HL-60/S4 treated with phorbol 12-myristate 13-acetate at 8.2 ng/mL for 4 days and 3 days (cell line): ENCODE results near the gene EPB41L2.
"Not testable (repeated sequence)": the region's sequence is repeated elsewhere in the genome, so short reads cannot be mapped to it uniquely, and the experiment has no call there.

Experiments used
- in situ Hi-C: fragments of 300-500 bp; cut with MboI; formaldehyde crosslinking; loops from 2 replicates; pipeline ENCODE4 v1.15.0; 2022; ENCODE audit warnings: low sequenced_read_pairs

Gene EPB41L2

DNA sequence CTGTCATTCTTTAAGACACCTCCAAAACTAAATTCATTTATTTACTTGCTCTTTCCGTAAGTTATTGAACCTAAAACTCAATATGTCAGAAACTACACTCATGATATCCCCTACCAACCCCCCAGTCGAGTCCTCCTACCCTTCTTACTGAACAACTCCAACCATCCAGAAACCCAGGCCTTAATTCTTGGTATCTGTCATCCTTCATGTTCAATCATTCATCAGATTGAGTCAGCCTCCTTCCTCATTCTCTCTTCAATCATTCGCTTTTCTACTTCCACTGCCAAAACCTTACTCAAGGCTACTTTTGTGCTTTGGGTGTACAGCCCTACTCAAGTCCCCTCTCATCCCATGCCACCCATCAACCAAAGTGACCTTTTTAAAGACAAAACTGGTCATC is 140.1 kb downstream of the EPB41L2 start:
- in situ Hi-C loops = no loop called here

- in situ Hi-C loops = no loop called here
These were observed 142.1 kb downstream of the EPB41L2 start for GRCh38 chr6:130920969-130921368.

- in situ Hi-C loops = no loop called here
These were observed 144.9 kb downstream of the EPB41L2 start for GRCh38 chr6:130918171-130918570.

DNA sequence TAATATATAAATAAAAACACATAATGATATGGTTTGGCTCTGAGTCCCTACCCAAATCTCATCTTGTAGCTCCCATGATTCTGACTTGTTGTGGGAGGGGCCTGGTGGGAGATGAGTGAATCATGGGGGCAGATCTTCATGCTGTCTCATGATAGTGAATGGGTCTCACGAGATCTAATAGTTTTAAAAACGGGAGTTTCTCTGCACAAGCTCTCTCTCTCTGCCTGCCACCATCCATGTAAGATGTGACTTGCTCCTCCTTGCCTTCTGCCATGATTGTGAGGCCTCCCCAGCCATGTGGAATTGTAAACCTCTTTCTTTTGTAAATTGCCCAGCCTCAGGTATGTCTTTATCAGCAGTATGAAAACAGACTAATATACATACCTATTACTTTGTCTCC is 147.4 kb downstream of the EPB41L2 start:
- in situ Hi-C loops = not testable (repeated sequence)

DNA sequence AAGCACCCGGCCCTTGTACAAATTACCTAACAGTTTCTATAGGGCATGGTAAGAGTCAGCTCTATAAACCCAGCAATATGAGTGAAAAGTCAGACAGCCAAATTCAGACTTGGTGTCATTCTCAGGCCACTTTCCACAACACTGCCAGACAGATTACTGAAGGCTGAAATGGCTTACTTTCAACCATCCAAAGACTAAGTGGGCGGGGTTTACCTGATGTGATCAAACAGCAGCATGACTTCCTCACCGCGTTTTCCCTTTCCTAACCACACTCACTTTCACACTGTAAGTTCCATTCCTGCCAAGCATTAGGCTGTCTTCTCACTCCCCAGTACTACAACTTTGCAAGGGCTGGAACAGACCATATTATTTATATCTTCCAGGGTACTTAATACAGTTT is 149.9 kb downstream of the EPB41L2 start:
- in situ Hi-C loops = no loop called here

DNA sequence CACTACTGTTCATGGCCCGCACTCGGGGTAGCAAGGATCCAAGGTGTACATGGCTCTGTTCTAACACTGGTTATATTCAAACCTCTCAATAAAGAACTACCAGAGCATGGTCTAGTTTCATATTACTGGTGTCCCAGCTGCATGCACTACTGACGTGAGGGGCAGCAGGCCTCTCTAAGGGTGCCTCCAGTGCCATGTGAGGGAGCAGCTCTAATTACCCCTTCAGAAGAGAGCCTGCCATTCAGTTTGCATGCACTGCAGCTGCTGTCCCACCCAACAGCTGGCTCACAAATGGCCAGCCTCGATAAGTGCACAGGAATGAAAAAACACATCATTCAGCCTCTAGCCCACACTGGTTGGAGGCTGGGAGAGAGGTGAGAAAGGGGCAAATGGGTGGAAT is 150.6 kb downstream of the EPB41L2 start:
- in situ Hi-C loops = no loop called here

GRCh38 chr6:130908958-130909357 is 154.1 kb downstream of the EPB41L2 start:
- in situ Hi-C loops = no loop called here

- in situ Hi-C loops = no loop called here
These were observed 154.9 kb downstream of the EPB41L2 start for GRCh38 chr6:130908188-130908587.

- in situ Hi-C loops = no loop called here
These were observed 155.4 kb downstream of the EPB41L2 start for GRCh38 chr6:130907687-130908086.

DNA sequence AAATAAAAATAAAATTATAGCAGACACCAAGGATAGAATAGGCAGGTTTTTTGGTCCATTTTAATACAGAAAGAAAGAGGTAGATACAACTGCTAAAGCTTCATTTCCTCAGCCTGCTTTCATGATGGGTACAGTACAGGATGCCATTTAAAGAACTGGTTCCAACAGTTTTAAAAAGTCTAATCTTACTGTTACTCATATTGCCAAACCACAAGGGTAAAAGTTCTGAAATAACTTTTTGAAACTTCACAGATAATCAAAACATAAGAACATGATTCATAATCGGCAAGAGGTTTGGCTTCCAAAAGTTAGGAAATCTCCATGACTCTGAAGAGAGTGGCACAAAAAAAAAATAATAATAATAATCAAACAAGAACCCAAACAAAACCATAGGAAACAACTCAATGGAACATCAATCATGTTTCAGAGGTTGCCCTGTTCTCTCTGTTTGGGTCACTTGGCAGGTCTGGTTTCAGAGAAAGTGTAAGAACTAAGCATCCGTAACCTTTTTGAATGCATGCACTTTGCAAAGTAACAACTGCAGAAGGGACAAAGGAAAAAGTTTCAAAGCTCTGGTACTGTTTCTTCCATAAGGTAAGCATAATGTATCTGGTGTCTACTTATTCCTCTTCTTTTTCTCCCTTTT is 156.2 kb downstream of the EPB41L2 start:
- in situ Hi-C loops = no loop called here

DNA sequence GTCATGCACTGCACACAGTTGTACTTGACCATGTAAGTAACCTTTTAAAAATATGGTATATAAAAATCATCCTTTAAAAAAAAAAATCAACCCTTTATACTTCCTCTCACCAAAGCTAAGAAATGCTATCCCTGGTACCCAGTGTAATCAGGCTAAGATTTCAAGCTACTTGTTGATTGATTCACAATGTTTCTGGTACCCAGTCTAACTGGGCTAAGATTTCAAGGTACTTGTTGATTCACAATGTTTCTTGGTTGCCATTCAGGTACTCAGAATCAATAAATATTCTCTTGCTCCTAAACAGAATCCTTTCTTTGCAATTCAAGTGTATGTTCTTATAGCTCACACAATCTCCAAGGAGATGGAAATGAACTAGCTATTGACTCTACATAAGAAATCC is 159.4 kb downstream of the EPB41L2 start:
- in situ Hi-C loops = no loop called here

GRCh38 chr6:130903007-130903406 is 160.0 kb downstream of the EPB41L2 start:
- in situ Hi-C loops = no loop called here

GRCh38 chr6:130900913-130901312 is 162.1 kb downstream of the EPB41L2 start:
- in situ Hi-C loops = no loop called here

GRCh38 chr6:130896249-130896648 is 166.8 kb downstream of the EPB41L2 start:
- in situ Hi-C loops = loop anchor here (25.0 kb wide), 2 partner anchors 641 to 741 kb away; partner anchors contain the start of genes ENPP3 and MED23

GRCh38 chr6:130895516-130895915 is 167.5 kb downstream of the EPB41L2 start:
- in situ Hi-C loops = loop anchor here (25.0 kb wide), 2 partner anchors 642 to 742 kb away; partner anchors contain the start of genes ENPP3 and MED23

DNA sequence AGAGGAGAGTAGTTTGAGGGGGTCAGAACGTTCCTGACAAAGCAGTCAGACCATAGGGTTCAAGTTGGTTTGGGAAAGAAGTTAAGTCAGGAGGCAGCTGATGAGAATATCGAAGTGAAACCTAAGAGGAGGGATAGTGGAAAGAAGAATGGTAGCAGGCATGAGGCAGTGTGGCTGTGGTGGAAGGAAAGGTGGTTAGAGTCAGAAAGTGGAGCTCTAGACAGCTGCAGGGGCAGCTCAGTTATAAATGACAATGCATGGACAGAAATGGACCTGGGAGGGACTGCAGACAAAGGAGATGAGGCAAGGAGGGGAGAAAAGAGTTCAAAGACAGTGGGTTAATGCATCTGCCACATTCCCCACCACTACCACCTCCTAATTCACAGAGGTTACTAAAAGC is 169.3 kb downstream of the EPB41L2 start:
- in situ Hi-C loops = loop anchor here (25.0 kb wide), 2 partner anchors 644 to 744 kb away; partner anchors contain the start of genes ENPP3 and MED23

DNA sequence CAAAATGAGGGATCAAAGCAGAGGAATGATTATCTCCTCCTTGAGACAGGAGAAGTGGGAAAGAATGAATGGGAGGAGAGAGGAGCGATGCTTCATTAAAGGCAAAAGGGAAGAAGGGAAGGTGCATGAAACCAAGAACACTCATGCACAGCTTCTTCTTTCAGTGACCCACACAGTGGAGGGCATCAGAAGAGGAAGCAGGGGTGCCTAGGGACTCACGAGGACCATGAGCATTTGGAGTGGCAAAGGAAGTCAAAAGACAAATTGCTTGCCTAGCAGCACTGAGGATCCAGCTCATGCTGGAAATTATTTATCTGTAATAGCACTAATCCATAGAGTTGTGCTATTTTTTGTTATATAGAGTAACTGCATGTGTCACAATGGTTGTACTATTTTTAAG is 169.8 kb downstream of the EPB41L2 start:
- in situ Hi-C loops = loop anchor here (25.0 kb wide), 2 partner anchors 644 to 744 kb away; partner anchors contain the start of genes ENPP3 and MED23

GRCh38 chr6:130890521-130890971 is 172.5 kb downstream of the EPB41L2 start:
- in situ Hi-C loops = loop anchor here (25.0 kb wide), 2 partner anchors 647 to 747 kb away; partner anchors contain the start of genes ENPP3 and MED23

GRCh38 chr6:130889423-130889822 is 173.6 kb downstream of the EPB41L2 start:
- in situ Hi-C loops = loop anchor here (25.0 kb wide), 2 partner anchors 648 to 748 kb away; partner anchors contain the start of genes ENPP3 and MED23

DNA sequence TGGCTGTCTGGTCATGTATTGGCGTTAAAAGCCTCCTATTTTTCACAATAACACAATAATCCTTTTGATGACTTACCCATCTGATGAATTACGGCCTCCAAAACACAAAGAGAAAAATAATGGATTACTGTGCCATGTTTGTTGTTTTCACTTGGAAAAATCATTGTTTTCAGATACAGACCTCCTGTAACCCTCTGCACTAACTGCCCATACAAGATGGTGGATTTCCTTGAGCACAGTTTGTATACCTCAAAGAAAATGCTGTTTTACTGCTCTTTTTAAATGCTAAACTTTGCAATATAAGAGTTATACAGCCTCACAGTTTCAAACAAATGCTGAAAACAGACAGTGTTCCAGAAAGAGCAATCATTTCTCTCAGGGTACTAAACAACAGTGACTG is 174.8 kb downstream of the EPB41L2 start:
- in situ Hi-C loops = loop anchor here (25.0 kb wide), 2 partner anchors 649 to 749 kb away; partner anchors contain the start of genes ENPP3 and MED23

GRCh38 chr6:130886966-130887365 is 176.1 kb downstream of the EPB41L2 start:
- in situ Hi-C loops = loop anchor here (25.0 kb wide), 2 partner anchors 650 to 750 kb away; partner anchors contain the start of genes ENPP3 and MED23
